ENCODE data around the gene SDHAF3.
"Not testable (repeated sequence)": the region's sequence is repeated elsewhere in the genome, so short reads cannot be mapped to it uniquely, and the experiment has no call there.

The SDHAF3 gene

DNA sequence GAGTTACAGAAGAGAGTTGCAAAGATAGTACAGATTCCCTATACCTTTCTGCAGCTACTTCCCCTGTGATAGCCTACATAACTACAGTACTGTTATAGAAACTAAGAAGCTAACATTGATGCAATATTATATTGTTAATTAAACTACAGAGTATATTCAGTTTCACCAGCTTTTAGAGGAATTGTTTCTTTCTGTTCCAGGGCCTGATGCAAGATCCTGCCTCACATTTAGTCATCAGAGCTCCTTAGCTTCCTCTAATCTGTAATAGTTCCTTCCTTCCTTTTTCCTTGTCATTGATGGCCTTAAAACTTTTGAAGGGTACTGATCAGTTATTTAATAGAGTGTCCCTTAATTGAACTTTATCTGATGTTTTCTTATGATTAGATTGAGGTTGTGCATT lies 56.8 kb downstream of the SDHAF3 start:
- H3K36me3 ChIP-seq (ENCODE audit: insufficient read depth, low read depth, low read length): no peaks in the 10 kb centered on the region
- H3K9ac ChIP-seq (ENCODE audit: low read depth, low read length): no peak overlapping the region
- no peak overlapping the region for H3K27ac ChIP-seq (ENCODE audit: low read length)
- no peaks in the 10 kb centered on the region for H3K4me1 ChIP-seq (ENCODE audit: insufficient read depth, low read length)
- no peak overlapping the region for H3K4me3 ChIP-seq (ENCODE audit: low read length)
- H3K9me3 ChIP-seq (ENCODE audit: insufficient read depth, low read depth, low read length): no peaks in the 10 kb centered on the region
- H3K27me3 ChIP-seq (ENCODE audit: insufficient read depth, low read length): no peaks in the 10 kb centered on the region

DNA sequence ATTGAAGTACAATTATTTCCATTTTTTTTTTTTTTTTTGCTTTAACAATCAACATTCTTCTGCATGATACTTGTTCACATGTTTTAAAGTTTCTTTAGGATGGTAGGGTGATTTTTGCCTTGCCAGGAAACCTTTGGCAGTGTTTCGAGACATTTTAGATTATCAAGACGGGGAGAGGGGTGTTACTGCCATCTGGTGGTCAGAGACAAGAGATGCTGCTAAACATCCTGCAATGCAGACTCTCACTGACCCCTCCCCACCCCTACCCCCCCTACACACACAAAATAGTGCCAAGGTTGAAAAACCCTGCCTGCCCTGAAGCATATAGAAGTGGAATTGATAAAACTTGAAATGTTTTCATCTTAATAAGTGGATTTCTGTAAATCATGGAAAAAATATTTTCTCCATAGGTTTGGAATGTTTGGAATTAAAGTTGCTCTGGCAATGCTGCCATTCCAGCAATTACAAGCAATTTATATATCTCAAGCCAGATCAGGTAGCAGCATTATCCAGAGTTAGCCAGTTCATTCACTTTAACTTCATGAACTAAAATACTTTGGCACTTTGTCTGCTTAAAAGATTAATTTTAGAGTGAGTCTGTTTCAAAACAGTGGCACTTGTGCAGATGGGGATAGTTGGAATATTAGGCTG lies 62.1 kb downstream of the SDHAF3 start:
- H3K36me3 ChIP-seq (ENCODE audit: insufficient read depth, low read depth, low read length): peaks cover 15% of the 10 kb centered on the region
- no peak overlapping the region for H3K27ac ChIP-seq (ENCODE audit: low read length)
- no peak overlapping the region for H3K9ac ChIP-seq (ENCODE audit: low read depth, low read length)
- H3K4me1 ChIP-seq (ENCODE audit: insufficient read depth, low read length): no peaks in the 10 kb centered on the region
- H3K9me3 ChIP-seq (ENCODE audit: insufficient read depth, low read depth, low read length): no peaks in the 10 kb centered on the region
- H3K27me3 ChIP-seq (ENCODE audit: insufficient read depth, low read length): no peaks in the 10 kb centered on the region
- no peak overlapping the region for H3K4me3 ChIP-seq (ENCODE audit: low read length)

DNA sequence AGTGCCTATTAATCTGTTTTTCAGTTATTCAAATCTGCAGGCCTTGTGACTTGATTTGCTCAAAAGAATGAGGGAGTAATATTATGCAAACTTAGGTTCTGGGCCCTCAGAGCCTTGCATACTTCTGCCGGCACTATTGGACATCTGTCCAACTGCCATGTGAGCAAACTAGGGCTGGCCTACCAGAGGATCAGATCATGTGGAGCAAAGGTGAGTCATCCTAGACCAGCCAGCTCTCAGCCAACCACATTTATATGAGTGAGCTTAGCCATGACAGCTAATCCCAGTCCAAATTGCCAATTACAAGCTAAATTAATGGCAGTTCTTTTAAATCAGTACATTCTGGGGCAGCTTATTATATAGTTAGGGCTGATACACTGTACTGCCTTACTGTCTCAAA lies 69.6 kb downstream of the SDHAF3 start:
- Histone ChIP-seq H3K27me3 (ENCODE audit: insufficient read depth, low read length) (no peaks in the 10 kb centered on the region), H3K27ac (ENCODE audit: low read length) (no peak overlapping the region), H3K9me3 (ENCODE audit: insufficient read depth, low read depth, low read length) (no peaks in the 10 kb centered on the region), H3K4me3 (ENCODE audit: low read length) (no peak overlapping the region), H3K9ac (ENCODE audit: low read depth, low read length) (no peak overlapping the region), H3K36me3 (ENCODE audit: insufficient read depth, low read depth, low read length) (peaks cover 15% of the 10 kb centered on the region), H3K4me1 (ENCODE audit: insufficient read depth, low read length) (no peaks in the 10 kb centered on the region)

DNA sequence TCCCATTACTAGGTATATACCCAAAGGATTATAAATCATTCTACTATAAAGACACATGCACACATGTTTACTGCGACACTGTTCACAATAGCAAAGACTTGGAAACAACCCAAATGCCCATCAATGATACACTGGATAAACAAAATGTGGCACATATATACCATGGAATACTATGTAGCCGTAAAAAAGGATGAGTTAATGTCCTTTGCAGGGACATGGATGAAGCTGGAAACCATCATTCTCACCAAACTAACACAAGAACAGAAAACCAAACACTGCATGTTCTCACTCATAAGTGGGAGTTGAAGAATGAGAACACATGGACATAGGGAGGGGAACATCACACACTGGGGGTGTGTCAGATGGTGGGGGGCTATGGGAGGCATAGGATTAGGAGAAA lies 78.7 kb downstream of the SDHAF3 start:
- not testable (repeated sequence) for H3K36me3 ChIP-seq (ENCODE audit: insufficient read depth, low read depth, low read length); H3K4me3 ChIP-seq (ENCODE audit: low read length); H3K27me3 ChIP-seq (ENCODE audit: insufficient read depth, low read length); H3K27ac ChIP-seq (ENCODE audit: low read length); H3K4me1 ChIP-seq (ENCODE audit: insufficient read depth, low read length); H3K9me3 ChIP-seq (ENCODE audit: insufficient read depth, low read depth, low read length); H3K9ac ChIP-seq (ENCODE audit: low read depth, low read length)

DNA sequence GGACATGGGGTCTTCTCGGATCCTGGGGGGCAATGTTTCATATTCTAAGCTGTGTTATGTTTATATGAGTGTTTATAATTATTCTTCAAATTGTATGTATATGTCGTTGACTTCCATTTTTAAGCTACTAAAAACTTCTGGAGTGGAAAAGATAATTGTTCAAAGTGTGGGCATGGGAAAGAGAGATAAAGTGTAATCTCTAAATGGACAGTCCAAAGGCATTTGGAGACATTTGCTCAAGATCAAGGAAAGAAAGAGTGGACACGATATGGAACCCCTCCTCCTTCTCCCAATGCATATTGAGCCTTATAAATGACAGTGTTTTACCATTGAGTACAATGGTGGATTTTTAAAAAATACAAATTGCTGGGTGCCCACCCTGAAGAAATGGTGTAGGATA lies 81.1 kb downstream of the SDHAF3 start:
- Histone ChIP-seq H3K27ac (ENCODE audit: low read length) (no peak overlapping the region), H3K4me1 (ENCODE audit: insufficient read depth, low read length) (no peaks in the 10 kb centered on the region), H3K36me3 (ENCODE audit: insufficient read depth, low read depth, low read length) (no peaks in the 10 kb centered on the region), H3K27me3 (ENCODE audit: insufficient read depth, low read length) (no peaks in the 10 kb centered on the region), H3K9ac (ENCODE audit: low read depth, low read length) (no peak overlapping the region), H3K4me3 (ENCODE audit: low read length) (no peak overlapping the region), H3K9me3 (ENCODE audit: insufficient read depth, low read depth, low read length) (no peaks in the 10 kb centered on the region)

DNA sequence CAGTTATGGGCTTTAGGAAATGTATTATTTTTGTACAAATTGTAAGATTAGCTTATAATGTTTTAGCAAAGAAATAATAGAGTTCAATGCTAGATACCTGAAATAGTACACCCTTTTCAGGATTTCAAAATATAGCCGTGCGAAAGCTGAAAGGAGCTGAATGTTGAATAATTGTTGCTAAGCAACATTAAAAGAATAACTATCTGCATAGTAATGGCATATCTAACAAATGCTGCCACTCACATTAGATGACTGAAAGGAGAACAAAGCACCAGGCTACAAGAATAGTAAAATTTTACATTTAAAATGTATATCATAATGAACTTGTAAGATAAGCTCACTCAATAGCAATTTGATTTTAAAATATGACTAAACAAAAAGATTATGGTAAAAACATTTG lies 82.5 kb downstream of the SDHAF3 start:
- Histone ChIP-seq H3K27me3 (ENCODE audit: insufficient read depth, low read length) (no peaks in the 10 kb centered on the region), H3K4me1 (ENCODE audit: insufficient read depth, low read length) (no peaks in the 10 kb centered on the region), H3K36me3 (ENCODE audit: insufficient read depth, low read depth, low read length) (no peaks in the 10 kb centered on the region), H3K9ac (ENCODE audit: low read depth, low read length) (no peak overlapping the region), H3K9me3 (ENCODE audit: insufficient read depth, low read depth, low read length) (no peaks in the 10 kb centered on the region), H3K27ac (ENCODE audit: low read length) (no peak overlapping the region), H3K4me3 (ENCODE audit: low read length) (no peak overlapping the region)

DNA sequence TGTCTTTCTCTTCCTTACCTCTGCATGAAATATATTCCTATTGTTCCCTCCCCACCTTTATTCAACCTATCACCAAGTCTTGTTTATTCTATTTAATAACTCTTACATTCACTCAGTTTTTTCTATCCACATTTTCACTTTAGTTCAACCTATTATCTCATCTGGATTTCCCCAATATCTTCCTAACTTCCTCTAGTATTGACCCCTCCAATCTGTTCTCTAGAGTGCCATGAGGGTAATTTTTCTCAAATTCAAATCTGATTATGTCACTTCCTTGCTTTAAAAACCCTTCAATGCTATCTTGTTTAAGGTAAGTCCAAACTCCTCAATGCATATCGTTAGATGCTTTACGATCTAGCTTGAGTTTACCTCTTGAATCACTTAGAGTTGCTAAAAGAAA lies 86.5 kb downstream of the SDHAF3 start:
- Histone ChIP-seq H3K27ac (ENCODE audit: low read length) (no peak overlapping the region), H3K9ac (ENCODE audit: low read depth, low read length) (no peak overlapping the region), H3K4me1 (ENCODE audit: insufficient read depth, low read length) (no peaks in the 10 kb centered on the region), H3K9me3 (ENCODE audit: insufficient read depth, low read depth, low read length) (no peaks in the 10 kb centered on the region), H3K4me3 (ENCODE audit: low read length) (no peak overlapping the region), H3K27me3 (ENCODE audit: insufficient read depth, low read length) (no peaks in the 10 kb centered on the region), H3K36me3 (ENCODE audit: insufficient read depth, low read depth, low read length) (no peaks in the 10 kb centered on the region)

DNA sequence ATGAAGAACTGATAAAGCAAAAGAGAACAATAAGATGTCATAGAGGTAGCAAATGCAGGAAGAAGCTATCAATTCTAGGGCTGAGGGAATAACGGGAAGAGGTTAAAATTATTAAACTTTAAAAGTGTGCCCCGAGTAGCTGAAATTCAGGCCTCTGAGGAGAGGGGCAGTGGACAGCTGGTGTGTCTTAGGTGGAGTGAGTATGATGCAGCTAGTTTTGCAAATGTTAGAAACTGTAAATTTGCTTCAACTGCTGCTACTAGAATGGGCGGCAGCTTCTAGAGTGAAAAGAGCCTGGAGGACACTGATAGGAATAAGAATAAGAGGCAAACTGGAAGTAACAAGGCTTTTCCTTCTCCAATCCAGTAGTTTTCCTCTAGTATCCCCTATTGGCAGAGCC lies 87.3 kb downstream of the SDHAF3 start:
- Histone ChIP-seq H3K9ac (ENCODE audit: low read depth, low read length) (no peak overlapping the region), H3K27ac (ENCODE audit: low read length) (no peak overlapping the region), H3K4me1 (ENCODE audit: insufficient read depth, low read length) (no peaks in the 10 kb centered on the region), H3K27me3 (ENCODE audit: insufficient read depth, low read length) (no peaks in the 10 kb centered on the region), H3K4me3 (ENCODE audit: low read length) (no peak overlapping the region), H3K9me3 (ENCODE audit: insufficient read depth, low read depth, low read length) (no peaks in the 10 kb centered on the region), H3K36me3 (ENCODE audit: insufficient read depth, low read depth, low read length) (no peaks in the 10 kb centered on the region)

DNA sequence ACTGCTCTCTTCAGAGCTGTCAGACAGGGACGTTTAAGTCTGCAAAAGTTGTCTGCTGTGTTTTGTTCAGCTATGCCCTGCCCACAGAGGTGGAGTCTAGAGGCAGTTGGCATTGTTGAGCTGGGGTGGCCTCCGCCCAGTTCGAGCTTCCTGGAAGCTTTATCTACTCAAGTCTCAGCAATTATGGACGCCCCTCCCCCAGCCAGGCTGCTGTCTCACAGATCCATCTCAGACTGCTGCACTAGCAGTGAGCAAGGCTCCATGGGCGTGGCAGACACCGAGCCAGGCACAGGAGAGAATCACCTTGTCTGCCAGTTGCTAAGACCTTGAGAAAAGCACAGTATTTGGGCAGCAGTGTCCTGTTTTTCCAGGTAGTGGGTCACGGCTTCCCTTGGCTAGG lies 98.1 kb downstream of the SDHAF3 start:
- Histone ChIP-seq H3K4me3 (ENCODE audit: low read length) (no peak overlapping the region), H3K9ac (ENCODE audit: low read depth, low read length) (no peak overlapping the region), H3K36me3 (ENCODE audit: insufficient read depth, low read depth, low read length) (no peaks in the 10 kb centered on the region), H3K27me3 (ENCODE audit: insufficient read depth, low read length) (no peaks in the 10 kb centered on the region), H3K9me3 (ENCODE audit: insufficient read depth, low read depth, low read length) (no peaks in the 10 kb centered on the region), H3K27ac (ENCODE audit: low read length) (no peak overlapping the region), H3K4me1 (ENCODE audit: insufficient read depth, low read length) (no peaks in the 10 kb centered on the region)

DNA sequence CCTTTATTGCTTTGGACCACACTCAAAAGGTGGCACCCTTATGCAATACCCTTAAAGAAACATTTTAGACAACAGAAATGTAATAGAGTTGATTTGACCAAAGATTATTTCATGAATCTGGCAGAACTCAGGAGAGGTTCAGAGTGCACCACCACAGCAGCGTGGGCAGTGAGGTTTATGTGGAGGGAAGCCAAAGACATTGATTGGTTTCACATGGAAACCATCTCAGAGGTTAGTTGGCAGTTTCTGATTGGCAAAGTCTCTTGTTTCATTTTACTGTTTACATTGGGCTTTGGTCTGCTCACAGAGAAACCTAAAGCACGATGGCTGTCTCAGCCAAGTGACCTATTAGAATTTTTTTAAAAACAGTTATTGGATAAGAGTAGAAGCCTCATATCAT lies 101.3 kb downstream of the SDHAF3 start:
- Histone ChIP-seq H3K27ac (ENCODE audit: low read length) (no peak overlapping the region), H3K36me3 (ENCODE audit: insufficient read depth, low read depth, low read length) (no peaks in the 10 kb centered on the region), H3K9ac (ENCODE audit: low read depth, low read length) (no peak overlapping the region), H3K4me1 (ENCODE audit: insufficient read depth, low read length) (peaks cover 2% of the 10 kb centered on the region; the same call in 1 of the 2 replicates), H3K4me3 (ENCODE audit: low read length) (no peak overlapping the region), H3K9me3 (ENCODE audit: insufficient read depth, low read depth, low read length) (no peaks in the 10 kb centered on the region), H3K27me3 (ENCODE audit: insufficient read depth, low read length) (no peaks in the 10 kb centered on the region)

DNA sequence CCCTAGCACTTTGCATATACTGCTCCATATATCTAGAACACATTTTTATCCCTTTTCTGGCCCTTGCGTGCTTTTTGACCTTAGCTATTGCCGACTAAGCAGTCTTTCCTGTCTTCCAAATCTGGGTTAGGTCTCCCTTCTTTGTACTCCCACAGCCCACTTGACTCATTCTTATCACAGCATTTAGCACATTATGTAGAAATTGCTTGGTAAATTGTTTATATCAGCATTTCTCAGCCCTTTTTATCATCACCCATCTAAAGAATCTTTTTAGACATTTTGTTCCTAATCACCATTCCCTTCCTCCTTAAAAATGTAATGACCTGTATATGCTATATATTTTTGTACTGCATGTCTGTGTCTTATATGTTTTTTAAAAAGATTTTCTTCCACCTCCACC lies 101.7 kb downstream of the SDHAF3 start:
- no peak overlapping the region for H3K9ac ChIP-seq (ENCODE audit: low read depth, low read length)
- no peaks in the 10 kb centered on the region for H3K27me3 ChIP-seq (ENCODE audit: insufficient read depth, low read length)
- no peak overlapping the region for H3K27ac ChIP-seq (ENCODE audit: low read length)
- H3K36me3 ChIP-seq (ENCODE audit: insufficient read depth, low read depth, low read length): no peaks in the 10 kb centered on the region
- no peaks in the 10 kb centered on the region for H3K9me3 ChIP-seq (ENCODE audit: insufficient read depth, low read depth, low read length)
- H3K4me3 ChIP-seq (ENCODE audit: low read length): no peak overlapping the region
- H3K4me1 ChIP-seq (ENCODE audit: insufficient read depth, low read length): peaks cover 2% of the 10 kb centered on the region; the same call in 1 of the 2 replicates

DNA sequence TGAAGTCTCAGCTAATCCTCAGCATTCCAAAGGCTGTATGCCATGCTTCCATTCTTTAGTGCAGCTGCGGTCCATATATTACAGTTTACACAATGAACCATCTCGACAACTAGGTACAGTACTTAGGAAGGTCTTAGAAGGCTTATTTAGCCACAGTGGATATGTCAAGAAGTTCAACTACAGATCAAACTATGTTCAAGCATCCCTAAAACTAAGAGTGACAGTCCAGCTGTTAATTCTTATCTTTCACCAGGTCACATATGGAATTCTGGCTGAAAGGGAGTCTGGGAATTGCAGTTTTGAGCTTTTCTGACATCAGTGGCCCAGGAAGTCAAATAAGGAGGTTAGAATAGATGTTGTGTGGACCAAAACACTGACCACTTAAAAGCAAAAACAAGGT lies 106.8 kb downstream of the SDHAF3 start:
- Histone ChIP-seq H3K9me3 (ENCODE audit: insufficient read depth, low read depth, low read length) (no peaks in the 10 kb centered on the region), H3K4me1 (ENCODE audit: insufficient read depth, low read length) (peaks cover 2% of the 10 kb centered on the region; the same call in 1 of the 2 replicates), H3K27ac (ENCODE audit: low read length) (no peak overlapping the region), H3K4me3 (ENCODE audit: low read length) (no peak overlapping the region), H3K36me3 (ENCODE audit: insufficient read depth, low read depth, low read length) (no peaks in the 10 kb centered on the region), H3K9ac (ENCODE audit: low read depth, low read length) (no peak overlapping the region), H3K27me3 (ENCODE audit: insufficient read depth, low read length) (no peaks in the 10 kb centered on the region)

Data from iPS-20b (cell line).